NCI-H1105 treated with DMSO at 0.1 percent for 48 hours (cell line): ENCODE data around the gene GATM.
A peak's percentile ranks its signal among the peaks of the same experiment; 100 is the strongest.
"Not testable (repeated sequence)": the region's sequence is repeated elsewhere in the genome, so short reads cannot be mapped to it uniquely, and the experiment has no call there.

Experiments
- DNase-seq: peaks from one replicate; lab custom pipeline; 2025; lab: John Stamatoyannopoulos, UW

Gene GATM

GRCh38 chr15:45351227-45351626, 27.1 kb downstream of the GATM start:
- DNase-seq, result no peak

GRCh38 chr15:45349623-45350022, 28.7 kb downstream of the GATM start:
- DNase-seq, result no peak

- DNase-seq, result no peak
Measured at GRCh38 chr15:45347989-45348388, 30.4 kb downstream of the GATM start.

- no peak for DNase-seq
Measured at GRCh38 chr15:45347033-45347432, 31.3 kb downstream of the GATM start.

GRCh38 chr15:45346381-45346780, 32.0 kb downstream of the GATM start:
- no peak for DNase-seq

- DNase-seq, result no peak
Measured at GRCh38 chr15:45343258-45343860, 35.0 kb downstream of the GATM start.

GRCh38 chr15:45341790-45342189, 36.6 kb downstream of the GATM start:
- no peak for DNase-seq

GRCh38 chr15:45340429-45340828, 37.9 kb downstream of the GATM start:
- no peak for DNase-seq

GRCh38 chr15:45338417-45338816, 39.9 kb downstream of the GATM start:
- no peak for DNase-seq

- DNase-seq, result no peak
Measured at GRCh38 chr15:45337224-45337623, 41.1 kb downstream of the GATM start.

- DNase-seq, result no peak
Measured at GRCh38 chr15:45333550-45333949, 44.8 kb downstream of the GATM start.

GRCh38 chr15:45332694-45333093, 45.6 kb downstream of the GATM start:
- DNase-seq, result no peak

- DNase-seq, result no peak
Measured at GRCh38 chr15:45331972-45332371, 46.4 kb downstream of the GATM start.

GRCh38 chr15:45328663-45329062, 49.7 kb downstream of the GATM start:
- DNase-seq, result no peak

- peak; percentile 15 for DNase-seq
Measured at GRCh38 chr15:45326741-45327140, 51.6 kb downstream of the GATM start.

- DNase-seq, result no peak
Measured at GRCh38 chr15:45326280-45326679, 52.1 kb downstream of the GATM start.

GRCh38 chr15:45320581-45321205, 57.7 kb downstream of the GATM start:
- DNase-seq, result no peak

- DNase-seq, result no peak
Measured at GRCh38 chr15:45319472-45320214, 58.7 kb downstream of the GATM start.

GRCh38 chr15:45314960-45315359, 63.4 kb downstream of the GATM start:
- DNase-seq, result no peak

- DNase-seq, result not testable (repeated sequence)
Measured at GRCh38 chr15:45314117-45314516, 64.2 kb downstream of the GATM start.
